HG03196 (cell line): ENCODE measurements around the gene NSD2.

Experiments
- ATAC-seq: cut with Tn5 transposase; IDR thresholded peaks from one replicate; pipeline ENCODE4 v1.9.1; 2021; ENCODE audit not compliant: unreplicated experiment

The NSD2 gene

DNA sequence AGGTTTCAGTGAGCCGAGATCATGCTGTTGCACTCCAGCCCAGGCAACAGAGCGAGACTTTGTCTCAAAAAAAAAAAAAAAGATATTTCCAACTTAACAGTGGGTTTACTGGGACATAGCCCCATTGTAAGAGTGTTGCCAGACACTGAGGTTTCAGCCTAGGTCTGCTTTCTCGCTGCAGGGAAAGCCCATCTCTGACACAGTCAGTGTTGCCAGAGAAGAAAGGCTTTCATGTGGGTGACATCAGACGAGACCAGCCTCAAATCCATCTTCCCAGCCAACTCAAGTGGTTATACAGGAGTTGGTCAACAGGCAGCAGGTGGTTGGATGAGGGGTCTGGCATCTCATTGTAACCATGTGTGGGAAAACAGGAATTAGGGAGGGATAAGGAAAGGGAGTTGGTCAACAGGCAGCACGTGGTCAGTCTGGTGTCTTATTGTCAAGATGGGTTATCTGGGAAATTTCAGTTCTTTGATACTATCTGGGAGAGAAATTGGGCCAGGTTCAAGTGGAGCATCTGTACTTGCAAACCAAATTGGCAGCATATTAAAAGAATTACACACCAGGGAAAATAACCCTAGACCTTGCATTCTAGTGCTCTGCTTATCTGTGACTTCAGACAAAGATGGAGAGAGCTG is 96.4 kb downstream of the NSD2 start:
- ATAC-seq = no peak

DNA sequence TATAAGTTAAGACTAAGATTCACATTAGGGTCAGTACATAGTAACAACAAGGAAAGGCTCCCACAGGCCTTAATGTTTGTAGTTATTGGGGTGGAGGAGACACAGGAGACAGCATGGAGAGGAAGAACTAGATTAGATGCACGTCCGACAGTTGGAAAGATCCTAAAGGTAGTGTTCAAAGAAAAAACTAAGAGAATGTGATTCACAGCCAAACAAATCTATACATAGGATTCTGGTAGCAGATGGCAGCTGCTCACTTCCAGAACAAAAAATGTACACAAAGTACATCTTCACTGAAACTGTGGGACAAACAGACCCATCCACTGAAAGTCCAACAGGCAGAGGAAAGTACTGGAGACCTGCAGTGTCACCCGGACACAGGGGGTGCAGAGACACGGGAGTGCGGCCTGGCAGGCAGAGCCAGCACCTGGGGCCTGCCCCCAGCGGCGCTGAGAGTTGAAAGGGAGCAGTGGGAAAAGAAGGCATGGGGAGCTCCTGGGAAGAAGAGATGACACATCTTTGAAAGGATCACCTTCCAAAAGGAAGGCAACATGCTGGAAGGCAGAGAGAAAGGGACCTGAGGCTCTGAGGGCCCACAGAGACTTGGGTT is 97.6 kb downstream of the NSD2 start:
- no peak for ATAC-seq

DNA sequence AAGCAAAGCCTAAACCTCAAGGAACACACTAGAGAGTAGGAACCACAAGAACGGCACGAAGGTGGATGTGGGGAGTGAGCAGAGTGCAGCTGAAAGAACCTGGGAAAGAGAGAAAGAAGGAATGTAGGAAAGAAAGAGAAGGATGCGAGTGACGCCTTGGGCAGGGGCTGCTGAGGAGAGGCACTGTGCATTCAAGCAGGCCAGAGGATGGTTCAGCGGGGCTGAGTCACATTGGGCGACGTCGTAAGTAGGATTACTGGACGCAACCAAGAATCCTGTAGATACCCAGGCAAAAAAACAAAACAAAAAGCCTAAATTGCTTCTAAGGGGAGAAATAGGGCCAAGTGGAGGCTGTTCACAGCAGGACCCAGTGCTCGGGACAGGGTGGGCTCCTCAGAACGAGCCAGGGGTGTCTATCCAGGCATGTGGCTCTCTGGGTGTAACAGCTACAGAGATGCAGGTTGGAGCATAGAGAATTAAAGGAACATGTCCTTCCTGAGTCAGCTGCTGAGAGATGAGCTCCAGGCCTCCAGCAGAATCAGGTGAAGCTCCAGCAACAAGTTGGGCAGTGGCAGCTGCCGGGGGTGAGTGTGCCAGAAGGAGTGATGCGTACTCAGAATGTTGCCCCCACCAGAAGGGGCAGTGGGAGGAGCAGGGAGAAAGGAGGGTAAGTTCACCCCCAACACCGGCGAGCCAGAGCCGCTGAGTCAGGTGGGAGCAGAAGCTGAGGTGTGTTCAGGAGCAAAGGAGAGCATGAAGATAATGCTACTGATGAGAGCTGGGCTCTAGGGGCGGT is 98.9 kb downstream of the NSD2 start:
- ATAC-seq = no peak

DNA sequence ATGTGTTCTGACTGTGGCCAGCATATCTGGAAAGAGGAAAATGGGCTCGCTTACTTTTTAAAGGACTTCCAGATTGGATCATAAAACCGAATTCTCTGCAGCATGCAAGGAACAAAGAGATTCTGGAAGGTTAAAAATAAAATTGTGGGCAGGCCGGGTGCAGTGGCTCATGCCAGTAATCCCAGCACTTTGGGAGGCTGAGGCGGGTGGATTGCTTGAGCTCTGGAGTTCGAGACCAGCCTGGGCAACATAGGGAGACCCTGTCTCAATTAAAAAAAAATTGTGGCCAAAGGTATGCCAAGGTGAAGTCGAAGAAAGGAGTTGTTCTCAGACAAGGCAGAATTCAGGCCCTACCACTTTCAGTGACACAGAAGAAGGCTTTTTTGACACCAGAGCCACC is 99.7 kb downstream of the NSD2 start:
- ATAC-seq = no peak

DNA sequence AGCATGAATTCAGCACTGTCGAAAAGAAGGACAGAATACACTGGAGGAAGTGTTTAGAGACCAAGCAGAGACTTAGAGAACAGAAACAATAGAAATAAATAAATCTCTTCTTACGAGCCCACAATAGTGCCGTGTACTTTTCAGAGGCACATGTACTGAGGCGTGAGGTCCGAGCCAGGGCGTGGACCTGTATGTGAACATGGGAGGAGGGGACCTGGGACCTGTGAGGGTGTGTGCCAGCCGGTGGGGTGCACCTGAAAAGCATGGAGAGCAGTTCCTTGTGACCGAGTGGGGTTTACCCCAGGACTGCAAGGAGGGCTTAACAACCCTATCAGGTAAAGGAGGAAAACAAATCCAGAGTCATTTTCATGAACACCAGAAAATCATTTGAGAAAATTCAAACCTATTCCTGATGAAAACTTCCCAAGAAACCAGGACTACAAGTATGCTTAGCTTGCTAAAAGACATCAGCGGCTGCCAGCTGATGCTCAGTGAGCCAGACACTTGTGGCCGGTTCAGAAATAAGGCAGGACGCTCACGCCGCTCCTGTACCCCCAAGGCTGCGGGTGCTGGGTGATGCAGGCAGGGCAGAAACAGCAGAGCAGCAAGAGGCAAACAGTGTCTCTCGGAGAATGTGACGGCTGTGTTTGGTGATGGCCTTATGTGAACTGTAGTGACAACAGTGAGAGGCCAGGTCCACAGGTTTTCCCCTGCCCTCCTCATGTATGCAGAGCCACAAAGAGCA is 100.4 kb downstream of the NSD2 start:
- ATAC-seq = no peak

- ATAC-seq = no peak
Measured at GRCh38 chr4:1972414-1972813, 101.2 kb downstream of the NSD2 start.

DNA sequence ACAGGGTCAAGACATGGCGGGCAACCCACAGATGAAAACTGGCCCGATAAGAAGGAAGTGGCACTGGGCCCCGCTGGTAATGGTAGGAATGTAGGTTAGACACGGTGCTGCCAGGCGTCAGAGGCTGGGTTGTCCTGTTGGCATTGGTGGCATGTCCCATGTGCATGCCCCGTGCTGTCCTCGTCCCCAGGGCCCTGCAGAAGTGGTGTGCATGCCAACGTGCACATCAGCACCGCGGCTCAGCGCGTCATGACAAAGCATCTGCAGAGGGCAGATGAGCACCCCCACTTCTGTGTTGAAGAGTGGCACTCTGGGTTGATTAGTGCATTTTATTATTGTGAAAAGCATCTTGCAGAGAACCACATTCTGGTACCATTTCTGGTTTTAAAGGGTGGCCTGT is 102.0 kb downstream of the NSD2 start:
- no peak for ATAC-seq

- ATAC-seq = no peak
Measured at GRCh38 chr4:1973661-1974060, 102.5 kb downstream of the NSD2 start.

DNA sequence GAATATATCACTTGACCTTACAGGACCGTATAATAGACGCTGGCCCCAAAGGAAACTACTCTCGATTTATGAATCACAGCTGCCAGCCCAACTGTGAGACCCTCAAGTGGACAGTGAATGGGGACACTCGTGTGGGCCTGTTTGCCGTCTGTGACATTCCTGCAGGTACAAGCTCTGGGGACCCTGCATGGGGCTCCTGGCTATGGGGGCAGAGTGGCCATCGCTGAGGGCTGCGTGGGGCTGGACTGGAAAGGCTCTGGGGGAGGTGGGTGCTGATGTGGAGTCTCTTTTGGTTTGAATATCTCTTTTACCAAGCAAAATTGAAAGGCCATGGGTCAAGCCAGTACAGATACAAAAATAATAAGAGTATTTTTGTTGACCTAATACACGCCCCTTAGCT is 103.6 kb downstream of the NSD2 start:
- no peak for ATAC-seq

GRCh38 chr4:1975391-1975801 is 104.2 kb downstream of the NSD2 start:
- no peak for ATAC-seq

GRCh38 chr4:1975880-1976279 is 104.7 kb downstream of the NSD2 start:
- ATAC-seq = no peak

DNA sequence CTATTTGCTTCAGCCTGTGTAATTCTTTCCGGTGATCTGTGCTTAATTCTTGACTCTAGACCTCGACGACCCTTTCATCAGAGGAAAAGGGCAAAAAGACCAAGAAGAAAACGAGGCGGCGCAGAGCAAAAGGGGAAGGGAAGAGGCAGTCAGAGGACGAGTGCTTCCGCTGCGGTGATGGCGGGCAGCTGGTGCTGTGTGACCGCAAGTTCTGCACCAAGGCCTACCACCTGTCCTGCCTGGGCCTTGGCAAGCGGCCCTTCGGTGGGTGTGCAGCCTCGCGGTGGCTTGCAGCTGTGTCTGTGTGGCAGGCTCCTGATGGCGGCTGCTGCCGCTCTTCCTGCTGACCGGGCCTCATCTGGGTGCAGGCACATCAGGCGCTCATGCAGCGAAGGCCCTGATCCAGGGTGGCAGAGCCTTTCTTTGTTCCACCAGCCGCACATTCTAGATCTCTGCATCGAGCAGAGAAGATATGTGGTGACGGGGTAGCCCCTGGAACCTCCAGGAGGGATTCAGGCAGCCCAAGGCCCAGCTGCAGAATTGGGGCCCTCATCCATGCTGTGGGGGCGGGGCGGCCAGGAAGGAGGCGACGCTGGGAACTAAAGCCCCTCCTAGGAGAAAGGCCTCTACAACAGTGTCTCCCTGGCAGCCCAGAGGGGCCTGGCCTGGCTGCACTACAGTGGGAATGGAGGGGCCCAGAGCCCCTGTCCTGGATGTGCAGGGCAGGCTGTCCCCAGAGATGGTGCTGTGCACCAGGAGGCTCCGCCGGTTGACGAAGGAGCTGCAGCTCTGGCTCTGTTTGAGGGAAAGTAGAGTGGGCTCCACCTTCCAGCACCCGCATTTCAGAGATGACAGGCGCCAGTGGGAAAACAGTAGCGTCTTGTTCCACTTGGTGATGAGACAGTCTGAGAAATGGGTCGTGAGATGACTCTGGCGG is 105.5 kb downstream of the NSD2 start:
- ATAC-seq = no peak

DNA sequence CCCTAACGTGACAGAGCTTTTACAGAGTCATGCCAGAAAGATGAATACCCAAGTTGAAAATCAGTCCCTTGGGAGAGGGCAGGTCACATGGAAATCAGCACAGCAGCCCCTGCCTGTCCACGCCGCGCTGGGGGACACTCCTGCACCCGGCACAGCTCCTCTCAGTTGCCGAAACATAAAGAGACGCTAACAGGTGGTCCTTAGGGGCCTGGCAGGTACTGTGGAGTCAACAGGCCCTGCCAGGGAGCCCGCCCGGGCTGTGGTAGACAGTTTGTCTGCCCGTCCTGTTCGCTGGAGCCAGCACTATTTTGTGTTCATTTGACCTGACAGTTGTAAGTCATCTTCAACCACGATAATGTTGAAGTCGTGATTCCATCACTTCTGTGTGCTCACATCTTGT is 107.0 kb downstream of the NSD2 start:
- no peak for ATAC-seq

GRCh38 chr4:1978741-1979476 is 107.7 kb downstream of the NSD2 start:
- no peak for ATAC-seq

GRCh38 chr4:1979477-1980196 is 108.4 kb downstream of the NSD2 start:
- ATAC-seq = no peak

DNA sequence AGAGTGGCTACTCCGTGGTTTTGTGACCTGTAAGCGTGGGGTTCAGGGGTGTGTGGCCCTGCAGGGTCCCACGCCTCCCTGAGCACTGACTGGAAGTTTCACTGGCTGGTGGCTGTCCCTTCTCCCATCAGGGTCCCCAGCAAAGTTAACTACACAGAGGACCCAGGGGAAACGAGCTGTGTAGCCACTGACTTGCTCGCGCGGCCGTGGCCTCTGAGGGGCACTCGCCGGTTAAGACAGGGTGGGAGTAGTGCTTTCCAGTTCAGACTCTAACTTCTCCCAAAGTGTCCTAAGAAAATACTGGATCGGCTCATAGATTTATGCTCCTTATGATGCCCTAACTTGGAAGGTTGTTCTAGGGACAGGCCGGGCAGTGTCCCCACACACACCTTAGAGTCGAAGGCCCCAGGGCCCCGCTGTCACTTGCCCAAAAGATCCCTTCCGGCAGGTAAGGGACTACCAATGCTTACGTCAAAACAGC is 109.4 kb downstream of the NSD2 start:
- ATAC-seq = no peak

DNA sequence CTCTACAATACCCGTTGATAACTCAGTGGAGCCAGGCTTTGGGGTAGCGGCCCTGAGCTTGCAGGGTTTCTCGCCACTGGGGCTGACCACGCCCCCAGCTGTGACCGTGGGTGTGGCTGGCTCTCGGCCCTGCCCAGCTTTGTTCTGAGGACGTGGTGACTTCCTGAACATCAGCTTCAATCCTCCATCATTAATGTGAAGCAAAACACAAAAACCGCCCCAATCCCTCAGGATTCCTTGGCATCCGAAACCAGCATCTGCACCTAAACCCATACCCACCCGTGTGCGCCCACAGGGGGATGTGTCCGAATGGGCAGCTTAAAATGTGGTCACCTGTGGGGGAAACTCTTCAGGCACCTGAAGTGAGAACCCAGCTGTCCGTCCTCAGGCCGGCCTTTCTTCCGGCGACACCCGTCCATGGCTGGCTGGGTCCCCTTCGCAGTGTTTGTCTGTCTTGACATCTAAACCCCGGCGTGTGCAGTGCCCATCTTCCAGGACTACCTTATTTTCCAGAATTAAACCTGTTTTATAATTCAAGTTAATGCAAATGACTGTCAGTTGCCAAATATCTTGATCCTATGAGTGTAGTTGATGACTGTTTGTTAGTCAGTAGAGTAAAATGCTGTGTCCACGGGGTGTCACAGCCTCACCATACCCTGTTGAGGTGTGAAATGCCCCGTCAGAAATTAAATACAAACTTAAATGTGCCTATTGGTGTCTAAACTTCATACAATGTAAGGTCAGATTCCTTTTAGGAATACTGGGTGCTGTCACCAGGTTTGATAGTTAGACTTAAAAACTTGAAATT is 110.3 kb downstream of the NSD2 start:
- ATAC-seq = no peak
